GM12872 (cell line): Measurements from ENCODE around the gene NCOA1.

Experiments
- TF ChIP-seq, protein P1 (sequence below): IDR thresholded peaks from 3 replicates; pipeline ENCODE4 v1.5.1; 2011; ENCODE audit warnings: low read depth, mild to moderate bottlenecking, low read length, moderate library complexity; ENCODE audit not compliant: insufficient read depth

The NCOA1 gene

DNA sequence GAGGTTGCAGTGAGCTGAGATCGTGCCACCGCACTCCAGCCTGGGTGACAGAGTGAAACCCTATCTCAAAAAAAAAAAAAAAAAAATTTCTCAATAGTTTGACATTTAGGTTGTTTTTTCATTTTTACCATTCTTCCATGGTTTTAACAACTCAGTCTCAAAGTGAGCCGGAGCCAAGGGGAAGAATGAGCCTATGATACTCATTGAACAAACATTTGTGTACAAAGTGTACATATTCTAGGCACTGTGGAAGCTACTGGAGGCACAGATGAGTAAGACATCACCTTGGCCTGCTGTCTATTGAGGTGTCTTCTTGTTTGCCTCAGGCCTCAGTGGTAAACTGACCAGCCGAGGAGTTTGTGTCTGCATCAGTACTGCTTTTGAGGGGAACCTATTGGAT is 324.1 kb downstream of the NCOA1 start:
- TF ChIP-seq, protein P1, sequence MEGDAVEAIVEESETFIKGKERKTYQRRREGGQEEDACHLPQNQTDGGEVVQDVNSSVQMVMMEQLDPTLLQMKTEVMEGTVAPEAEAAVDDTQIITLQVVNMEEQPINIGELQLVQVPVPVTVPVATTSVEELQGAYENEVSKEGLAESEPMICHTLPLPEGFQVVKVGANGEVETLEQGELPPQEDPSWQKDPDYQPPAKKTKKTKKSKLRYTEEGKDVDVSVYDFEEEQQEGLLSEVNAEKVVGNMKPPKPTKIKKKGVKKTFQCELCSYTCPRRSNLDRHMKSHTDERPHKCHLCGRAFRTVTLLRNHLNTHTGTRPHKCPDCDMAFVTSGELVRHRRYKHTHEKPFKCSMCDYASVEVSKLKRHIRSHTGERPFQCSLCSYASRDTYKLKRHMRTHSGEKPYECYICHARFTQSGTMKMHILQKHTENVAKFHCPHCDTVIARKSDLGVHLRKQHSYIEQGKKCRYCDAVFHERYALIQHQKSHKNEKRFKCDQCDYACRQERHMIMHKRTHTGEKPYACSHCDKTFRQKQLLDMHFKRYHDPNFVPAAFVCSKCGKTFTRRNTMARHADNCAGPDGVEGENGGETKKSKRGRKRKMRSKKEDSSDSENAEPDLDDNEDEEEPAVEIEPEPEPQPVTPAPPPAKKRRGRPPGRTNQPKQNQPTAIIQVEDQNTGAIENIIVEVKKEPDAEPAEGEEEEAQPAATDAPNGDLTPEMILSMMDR = no peak

DNA sequence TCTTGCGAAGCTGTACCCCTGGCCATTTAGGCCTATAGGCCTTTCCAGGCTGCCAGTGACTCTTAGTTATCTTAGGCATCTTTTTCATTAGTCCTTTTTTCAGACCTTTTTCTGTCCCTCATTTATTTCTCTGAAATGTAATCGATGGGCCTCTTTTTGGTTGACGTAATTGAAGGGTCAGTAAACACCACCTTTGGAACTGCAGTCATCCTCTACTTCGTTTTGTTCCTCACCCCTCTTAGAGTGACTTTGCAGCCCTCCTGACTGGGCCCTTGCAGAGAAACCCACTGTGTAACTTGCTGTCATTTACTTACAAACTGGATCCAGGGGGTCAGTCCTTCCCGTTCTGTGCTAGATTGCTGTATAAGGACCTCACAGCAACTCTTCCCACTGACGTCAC is 325.4 kb downstream of the NCOA1 start:
- TF ChIP-seq, protein P1 = no peak

DNA sequence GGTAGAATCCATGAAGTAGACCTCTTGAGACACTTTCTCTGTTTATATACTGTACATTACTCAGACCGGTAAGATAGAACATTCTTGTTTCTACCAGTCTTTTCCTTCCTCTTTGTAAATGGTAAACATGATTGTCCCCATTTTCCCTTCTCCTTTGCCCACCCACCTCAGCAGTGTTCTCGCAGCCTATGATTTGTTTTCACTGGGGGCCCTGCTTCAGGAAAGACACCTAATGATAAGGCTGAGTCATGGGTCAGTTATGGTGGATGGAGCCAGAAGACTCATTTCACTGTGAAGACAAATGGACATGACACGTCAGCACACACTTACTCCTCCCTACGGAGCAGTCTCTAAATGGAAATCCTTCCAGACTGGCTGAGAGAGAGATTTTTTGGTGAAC is 325.8 kb downstream of the NCOA1 start:
- TF ChIP-seq, protein P1 = no peak

- TF ChIP-seq, protein P1 = no peak
Observed at GRCh38 chr2:24818721-24819167, 327.7 kb downstream of the NCOA1 start.

GRCh38 chr2:24819442-24820174 is 328.6 kb downstream of the NCOA1 start:
- TF ChIP-seq, protein P1 = no peak

GRCh38 chr2:24820175-24820513 is 329.1 kb downstream of the NCOA1 start:
- TF ChIP-seq, protein P1 = no peak
